Uterus (tissue), 4 donors: ENCODE results near the gene SLC52A3. TPM values are rescaled to one million over a fixed set of nuclear protein-coding genes. Genes with fewer than 3 reads are reported as not detected.

Source experiments
- DNase-seq, 2 donors: peaks; one replicate each; pipeline ENCODE4 v3.0.0-alpha.2; 2019 to 2020
- H3K27ac ChIP-seq, 2 donors: fragments of 200-600 bp; sonication (generic); 1 replicate in 1 of 2; 2 replicates in 1 of 2; pipeline ENCODE4 v1.5.1; 2016 to 2018
- H3K27me3 ChIP-seq, 2 donors: fragments of 200-600 bp; sonication (generic); one replicate each; pipeline ENCODE4 v1.5.1; 2018 to 2019; ENCODE audit warnings: control low read depth in 1 of 2
- H3K36me3 ChIP-seq, 2 donors: fragments of 200-600 bp; sonication (generic); one replicate each; pipeline ENCODE4 v1.5.1; 2019; ENCODE audit warnings: control low read depth in 1 of 2
- H3K4me1 ChIP-seq, 2 donors: fragments of 200-600 bp; sonication (generic); one replicate each; pipeline ENCODE4 v1.5.1; 2018 to 2019; ENCODE audit warnings: control low read depth in 1 of 2
- H3K4me3 ChIP-seq, 2 donors: fragments of 200-600 bp; sonication (generic); 1 replicate in 1 of 2; 2 replicates in 1 of 2; pipeline ENCODE4 v1.5.1; 2018 to 2019; ENCODE audit warnings: mild to moderate bottlenecking in 1 of 2
- H3K9me3 ChIP-seq, 2 donors: fragments of 200-600 bp; sonication (generic); one replicate each; pipeline ENCODE4 v1.5.1; 2019; ENCODE audit warnings: control low read depth in 1 of 2
- POLR2A ChIP-seq, 2 donors: fragments of 450-650 bp; IDR thresholded peaks; one replicate each; pipeline ENCODE4 v1.6.1; 2016; ENCODE audit warnings: antibody characterized with exemption in 2 of 2, mild to moderate bottlenecking in 1 of 2, moderate library complexity in 1 of 2
- intact Hi-C: fragments of 100-400 bp; cut with DNase I; formaldehyde crosslinking; loops from one replicate; pipeline ENCODE4 v1.15.1; 2023; ENCODE audit warnings: low total_unique reads
- total RNA-seq, 4 donors: library from RNA; depleted of rRNA in 3 of 4; stranded (reverse); fragments of >200 nt in 3 of 4; gene quantifications; one replicate each; pipeline versions ENCODE4 v1.1.0 to v1.2.4, GENCODE V29; 2014 to 2023
- TF ChIP-seq, protein P1 (sequence below), 4 experiments: fragments of 200-600 bp in 2 of 4; fragments of 450-650 bp in 2 of 4; sonication (generic) in 2 of 4; IDR thresholded peaks; one replicate each; pipeline ENCODE4 v1.5.1; 2016 to 2019; ENCODE audit warnings: antibody characterized with exemption in 4 of 4, mild to moderate bottlenecking in 2 of 4, moderate library complexity in 1 of 4
- donor health status: DM: yes; HTN: yes; CAD: no.

SLC52A3 gene
- total RNA-seq, 4 donors from 2014 or later, result 0.83 to 8.7 (median 1.5) TPM

DNA sequence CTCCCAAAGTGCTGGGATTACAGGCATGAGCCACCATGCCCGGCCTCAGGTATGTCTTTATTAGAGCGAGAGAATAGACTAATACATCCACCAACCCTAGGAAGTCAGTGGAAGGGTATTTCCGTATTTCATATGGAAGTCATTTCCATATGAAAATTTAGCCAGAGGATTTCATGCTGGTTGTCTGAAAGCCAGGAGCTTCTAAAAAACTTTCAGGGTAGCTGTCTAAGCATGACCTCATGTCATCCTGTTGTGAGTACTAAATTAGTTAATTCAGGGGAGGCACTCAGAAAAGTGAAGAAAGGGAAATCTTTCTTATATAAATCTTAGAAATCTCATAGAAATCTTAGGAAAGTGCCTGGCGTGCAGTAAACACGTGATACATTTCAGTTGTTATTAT lies 16.5 kb downstream of the SLC52A3 start:
- no peak overlapping the region for H3K27ac ChIP-seq
- no peaks in the 10 kb centered on the region for H3K27me3 ChIP-seq
- no peaks in the 10 kb centered on the region for H3K4me1 ChIP-seq
- no peak overlapping the region for H3K4me3 ChIP-seq
- intact Hi-C loops, result no loop called here
- no peaks in the 10 kb centered on the region for H3K36me3 ChIP-seq
- TF ChIP-seq POLR2A (IDR thresholded peaks at IDR 0.05), result no peak
- TF ChIP-seq, protein P1, sequence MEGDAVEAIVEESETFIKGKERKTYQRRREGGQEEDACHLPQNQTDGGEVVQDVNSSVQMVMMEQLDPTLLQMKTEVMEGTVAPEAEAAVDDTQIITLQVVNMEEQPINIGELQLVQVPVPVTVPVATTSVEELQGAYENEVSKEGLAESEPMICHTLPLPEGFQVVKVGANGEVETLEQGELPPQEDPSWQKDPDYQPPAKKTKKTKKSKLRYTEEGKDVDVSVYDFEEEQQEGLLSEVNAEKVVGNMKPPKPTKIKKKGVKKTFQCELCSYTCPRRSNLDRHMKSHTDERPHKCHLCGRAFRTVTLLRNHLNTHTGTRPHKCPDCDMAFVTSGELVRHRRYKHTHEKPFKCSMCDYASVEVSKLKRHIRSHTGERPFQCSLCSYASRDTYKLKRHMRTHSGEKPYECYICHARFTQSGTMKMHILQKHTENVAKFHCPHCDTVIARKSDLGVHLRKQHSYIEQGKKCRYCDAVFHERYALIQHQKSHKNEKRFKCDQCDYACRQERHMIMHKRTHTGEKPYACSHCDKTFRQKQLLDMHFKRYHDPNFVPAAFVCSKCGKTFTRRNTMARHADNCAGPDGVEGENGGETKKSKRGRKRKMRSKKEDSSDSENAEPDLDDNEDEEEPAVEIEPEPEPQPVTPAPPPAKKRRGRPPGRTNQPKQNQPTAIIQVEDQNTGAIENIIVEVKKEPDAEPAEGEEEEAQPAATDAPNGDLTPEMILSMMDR (IDR thresholded peaks at IDR 0.05), result no peak
- no peaks in the 10 kb centered on the region for H3K9me3 ChIP-seq
- no peak for DNase-seq

DNA sequence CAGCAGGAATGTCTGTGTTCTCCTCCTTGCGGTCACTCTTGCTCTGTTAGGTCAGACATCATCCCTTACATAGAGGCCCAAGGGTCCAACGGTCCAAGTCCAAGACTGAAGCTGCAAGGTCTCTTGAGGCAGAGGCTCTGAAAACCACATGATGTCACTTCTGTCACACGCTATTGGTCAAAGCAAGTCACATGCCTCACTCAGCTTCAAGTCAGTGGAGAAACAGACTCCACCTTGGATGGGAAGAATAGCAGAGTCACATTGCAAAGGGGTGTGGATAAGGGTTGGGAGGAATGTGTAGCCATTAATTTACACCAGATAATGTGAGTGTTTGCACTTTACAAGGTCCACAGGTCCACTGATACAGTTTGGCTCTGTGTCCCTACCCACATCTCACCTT lies 17.5 kb downstream of the SLC52A3 start:
- no peak overlapping the region for H3K4me3 ChIP-seq
- H3K27ac ChIP-seq, result no peak overlapping the region
- no peak for DNase-seq
- H3K4me1 ChIP-seq, result no peaks in the 10 kb centered on the region
- intact Hi-C loops, result no loop called here
- no peaks in the 10 kb centered on the region for H3K36me3 ChIP-seq
- H3K9me3 ChIP-seq, result peaks cover 0 to 6% of the 10 kb centered on the region in 2 donors
- TF ChIP-seq, protein P1 (IDR thresholded peaks at IDR 0.05), result no peak
- TF ChIP-seq POLR2A (IDR thresholded peaks at IDR 0.05), result no peak
- no peaks in the 10 kb centered on the region for H3K27me3 ChIP-seq

DNA sequence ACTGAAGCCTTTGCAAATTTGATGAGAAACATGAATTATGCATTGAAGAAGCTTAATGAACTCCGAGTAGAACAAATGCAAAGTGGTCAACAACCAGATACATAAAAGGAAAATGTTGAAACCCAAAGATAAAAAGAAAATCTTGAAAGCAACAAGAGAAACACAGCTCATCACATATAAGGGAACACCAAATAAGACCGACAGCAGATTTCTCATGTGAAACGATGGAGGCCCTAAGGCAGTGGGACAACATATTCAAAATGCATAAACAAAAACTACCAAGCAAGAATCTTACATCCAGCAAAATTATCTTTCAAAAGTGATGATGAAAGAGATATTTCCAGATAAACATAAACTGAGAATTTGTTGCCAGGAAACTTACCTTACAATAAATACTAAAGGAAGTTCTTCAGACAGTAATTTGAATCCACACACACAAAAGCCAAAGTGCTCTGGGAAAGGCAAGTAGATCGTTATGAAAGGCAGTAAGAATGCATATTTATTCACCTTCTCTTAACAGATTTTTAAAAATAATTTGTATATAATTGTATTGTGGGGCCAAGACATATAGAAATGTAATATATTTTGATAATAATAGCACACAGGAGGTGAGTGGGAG lies 22.5 kb downstream of the SLC52A3 start:
- intact Hi-C loops, result no loop called here
- no peak for DNase-seq
- H3K27me3 ChIP-seq, result no peaks in the 10 kb centered on the region
- H3K9me3 ChIP-seq, result peaks cover 0 to 8% of the 10 kb centered on the region in 2 donors
- H3K36me3 ChIP-seq, result no peaks in the 10 kb centered on the region
- H3K4me1 ChIP-seq, result no peaks in the 10 kb centered on the region
- no peak overlapping the region for H3K27ac ChIP-seq
- TF ChIP-seq POLR2A (IDR thresholded peaks at IDR 0.05), result no peak
- TF ChIP-seq, protein P1 (IDR thresholded peaks at IDR 0.05), result no peak
- H3K4me3 ChIP-seq, result no peak overlapping the region

DNA sequence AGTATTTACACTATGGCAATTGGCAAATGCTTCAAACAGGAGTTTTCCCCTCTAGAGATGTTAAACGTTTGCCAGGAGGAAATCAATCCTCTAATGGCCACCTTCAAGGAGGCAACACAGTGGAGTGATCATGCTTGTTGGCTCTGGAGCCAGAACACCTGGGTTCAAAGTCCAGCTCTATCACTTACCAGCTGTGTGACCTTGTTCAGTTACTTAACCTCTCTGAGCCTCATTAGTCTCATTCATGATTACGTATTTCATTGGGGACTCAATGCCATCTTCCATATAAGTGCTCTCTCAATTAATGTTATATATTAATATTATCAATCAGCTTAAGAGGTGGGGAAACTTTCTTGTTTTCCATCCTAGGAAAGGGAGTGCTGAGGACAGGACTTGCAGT lies 26.1 kb downstream of the SLC52A3 start:
- Histone ChIP-seq H3K36me3 (no peaks in the 10 kb centered on the region), H3K4me1 (no peaks in the 10 kb centered on the region), H3K27ac (no peak overlapping the region), H3K9me3 (peaks cover 0 to 8% of the 10 kb centered on the region in 2 donors), H3K27me3 (no peaks in the 10 kb centered on the region), H3K4me3 (no peak overlapping the region)
- intact Hi-C loops, result no loop called here
- no peak for TF ChIP-seq POLR2A (IDR thresholded peaks at IDR 0.05)
- DNase-seq, result no peak

DNA sequence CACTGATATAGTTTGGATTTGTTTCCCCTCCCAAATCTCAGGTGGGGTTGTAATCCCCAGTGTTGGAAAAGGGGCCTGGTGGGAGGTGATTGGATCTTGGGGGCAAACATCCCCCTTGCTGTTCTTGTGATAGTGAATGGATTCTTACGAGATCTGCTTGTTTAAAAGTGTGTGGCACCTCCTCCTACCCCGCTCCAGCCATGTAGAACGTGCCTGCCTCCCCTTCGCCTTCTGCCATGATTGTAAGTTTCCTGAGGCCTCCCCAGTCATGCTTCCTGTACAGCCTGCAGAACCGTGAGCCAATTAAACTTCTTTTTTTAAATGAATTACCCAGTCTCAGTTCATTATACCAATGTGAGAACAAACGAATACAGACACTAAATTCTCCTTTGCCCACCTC lies 26.7 kb downstream of the SLC52A3 start:
- no peaks in the 10 kb centered on the region for H3K36me3 ChIP-seq
- DNase-seq, result no peak
- intact Hi-C loops, result no loop called here
- H3K27me3 ChIP-seq, result no peaks in the 10 kb centered on the region
- H3K4me1 ChIP-seq, result no peaks in the 10 kb centered on the region
- H3K27ac ChIP-seq, result no peak overlapping the region
- TF ChIP-seq POLR2A (IDR thresholded peaks at IDR 0.05), result no peak
- TF ChIP-seq, protein P1 (IDR thresholded peaks at IDR 0.05), result no peak
- H3K9me3 ChIP-seq, result peaks cover 0 to 8% of the 10 kb centered on the region in 2 donors
- H3K4me3 ChIP-seq, result no peak overlapping the region

DNA sequence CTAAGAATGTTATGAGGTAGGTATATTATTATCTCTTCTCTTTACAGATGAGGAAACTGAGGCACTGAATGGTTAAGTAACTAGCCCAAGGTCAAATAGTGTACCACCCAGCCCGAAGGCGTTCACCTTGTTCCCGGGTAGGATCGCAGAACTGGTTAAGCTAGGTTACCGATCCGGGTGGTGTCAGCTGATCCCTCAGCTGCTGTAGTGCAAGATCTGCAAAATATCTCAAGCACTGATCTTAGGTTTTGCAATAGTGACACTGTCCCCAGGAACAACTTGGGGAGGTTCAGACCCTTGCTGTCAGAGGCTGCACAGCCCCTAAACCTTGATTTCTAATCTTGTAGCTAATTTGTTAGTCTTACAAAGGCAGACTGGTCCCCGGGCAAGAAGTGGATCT lies 28.1 kb downstream of the SLC52A3 start:
- intact Hi-C loops, result no loop called here
- no peak for TF ChIP-seq POLR2A (IDR thresholded peaks at IDR 0.05)
- TF ChIP-seq, protein P1 (IDR thresholded peaks at IDR 0.05), result no peak
- no peak for DNase-seq

More for the DNA sequence above, 28.1 kb downstream of the SLC52A3 start:
- no peaks in the 10 kb centered on the region for H3K27me3 ChIP-seq
- H3K4me3 ChIP-seq, result no peak overlapping the region
- no peak overlapping the region for H3K27ac ChIP-seq
- no peaks in the 10 kb centered on the region for H3K36me3 ChIP-seq
- no peaks in the 10 kb centered on the region for H3K9me3 ChIP-seq
- no peaks in the 10 kb centered on the region for H3K4me1 ChIP-seq
